Measurements from ENCODE around the gene ZFPL1. TPM values are rescaled to one million over a fixed set of nuclear protein-coding genes. Genes with fewer than 3 reads are reported as not detected.

ZFPL1 gene
- total RNA-seq, 1 donor from 2014 or later: 36.6 TPM

DNA sequence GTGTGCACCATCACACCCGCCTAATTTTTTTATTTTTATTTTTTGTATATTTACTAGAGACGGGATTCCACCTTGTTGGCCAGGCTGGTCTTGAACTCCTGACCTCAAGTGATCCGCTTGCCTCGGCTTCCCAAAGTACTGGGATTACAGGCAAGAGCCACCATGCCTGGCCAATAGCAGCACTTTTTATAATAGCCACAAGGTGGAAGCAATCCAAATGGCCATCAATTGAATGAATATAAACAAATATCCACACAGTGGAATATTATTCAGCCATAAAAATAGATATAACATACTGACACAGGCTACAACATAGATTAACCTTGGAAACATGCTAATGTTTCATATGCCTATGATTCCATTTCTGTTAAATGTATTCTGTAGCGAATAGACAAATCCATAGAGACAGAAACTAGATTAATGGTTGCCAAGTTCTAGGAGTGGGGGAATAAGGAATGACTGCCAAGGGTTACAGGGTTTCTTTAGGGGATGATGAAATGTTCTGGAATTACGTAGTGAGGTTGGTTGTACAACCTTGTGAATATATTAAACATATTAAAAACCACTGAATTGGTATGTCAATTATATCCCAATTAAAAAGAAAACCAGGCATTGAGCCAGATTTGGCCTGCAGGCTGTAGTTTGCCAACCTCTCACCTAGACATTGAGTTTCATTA, 16.8 kb downstream of the ZFPL1 start:
- peaks cover 13% of the 10 kb centered on the region for H3K4me1 Mint-ChIP-seq
- POLR2A ChIA-PET: interaction anchor here (0.6 to 2.6 kb wide), 5 partner anchors 10 to 706 kb away, joined by 3 to 8 read pairs (median 4); partner anchors contain the start of gene TM7SF2

DNA sequence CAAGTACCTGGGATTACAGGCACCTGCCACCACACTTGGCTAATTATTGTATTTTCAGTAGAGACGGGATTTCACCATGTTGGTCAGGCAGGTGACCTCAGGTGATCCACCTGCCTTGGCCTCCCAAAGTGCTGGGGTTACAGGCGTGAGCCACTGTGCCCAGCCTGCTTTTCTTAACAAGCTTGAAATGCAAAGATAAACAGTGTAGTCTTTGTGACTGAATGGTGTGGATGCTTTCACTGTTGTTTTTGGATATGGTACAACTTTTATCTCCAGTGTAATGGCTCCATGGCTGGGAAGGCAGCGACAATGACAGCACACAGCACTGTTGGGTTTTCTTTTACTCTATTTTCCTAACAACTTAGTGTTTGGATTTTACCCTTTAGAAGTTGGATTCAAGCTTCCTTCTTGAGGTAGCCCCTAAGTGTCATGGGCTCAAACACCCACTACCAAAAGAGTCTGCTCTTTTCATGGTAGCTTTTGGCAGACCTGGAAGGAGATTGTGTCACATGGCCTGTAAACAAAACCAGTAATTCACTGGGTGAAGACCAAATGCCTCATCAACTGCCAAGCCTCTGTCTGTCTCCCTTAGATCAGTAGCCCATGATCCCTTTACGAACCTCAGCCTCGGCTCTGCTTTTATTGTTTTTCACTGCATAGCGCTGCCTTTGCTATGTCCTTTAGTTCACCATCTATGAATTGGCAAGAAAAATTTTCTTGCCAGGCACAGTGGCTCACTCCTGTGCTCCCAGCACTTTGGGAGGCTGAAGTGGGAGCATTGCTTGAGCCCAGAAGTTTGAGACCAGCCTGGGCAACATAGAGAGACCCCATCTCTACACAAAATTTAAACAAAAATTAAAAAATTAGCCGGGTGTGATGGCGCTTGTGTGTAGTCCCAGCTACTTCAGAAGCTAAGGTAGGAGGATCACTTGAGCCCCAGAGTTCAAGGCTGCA, 18.4 kb downstream of the ZFPL1 start:
- H3K27ac Mint-ChIP-seq: no peak overlapping the region
- no peaks in the 10 kb centered on the region for H3K27me3 Mint-ChIP-seq
- DNase-seq: no peak
- H3K9me3 Mint-ChIP-seq: no peaks in the 10 kb centered on the region
- intact Hi-C loops (cut with micrococcal nuclease): no loop called here
- ChIA-PET POLR2A (interaction anchor here (0.6 to 2.6 kb wide), 4 partner anchors 9 to 79 kb away, joined by 3 to 8 read pairs (median 6); partner anchors contain the start of gene TM7SF2), CTCF (interaction anchor here (1.6 kb wide), 1 partner anchor 8 kb away, joined by 5 read pairs; no protein-coding TSS in a partner anchor)
- H3K4me3 Mint-ChIP-seq: no peak overlapping the region
- TF ChIP-seq, protein P1, sequence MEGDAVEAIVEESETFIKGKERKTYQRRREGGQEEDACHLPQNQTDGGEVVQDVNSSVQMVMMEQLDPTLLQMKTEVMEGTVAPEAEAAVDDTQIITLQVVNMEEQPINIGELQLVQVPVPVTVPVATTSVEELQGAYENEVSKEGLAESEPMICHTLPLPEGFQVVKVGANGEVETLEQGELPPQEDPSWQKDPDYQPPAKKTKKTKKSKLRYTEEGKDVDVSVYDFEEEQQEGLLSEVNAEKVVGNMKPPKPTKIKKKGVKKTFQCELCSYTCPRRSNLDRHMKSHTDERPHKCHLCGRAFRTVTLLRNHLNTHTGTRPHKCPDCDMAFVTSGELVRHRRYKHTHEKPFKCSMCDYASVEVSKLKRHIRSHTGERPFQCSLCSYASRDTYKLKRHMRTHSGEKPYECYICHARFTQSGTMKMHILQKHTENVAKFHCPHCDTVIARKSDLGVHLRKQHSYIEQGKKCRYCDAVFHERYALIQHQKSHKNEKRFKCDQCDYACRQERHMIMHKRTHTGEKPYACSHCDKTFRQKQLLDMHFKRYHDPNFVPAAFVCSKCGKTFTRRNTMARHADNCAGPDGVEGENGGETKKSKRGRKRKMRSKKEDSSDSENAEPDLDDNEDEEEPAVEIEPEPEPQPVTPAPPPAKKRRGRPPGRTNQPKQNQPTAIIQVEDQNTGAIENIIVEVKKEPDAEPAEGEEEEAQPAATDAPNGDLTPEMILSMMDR (IDR thresholded peaks at IDR 0.05): no peak
- H3K36me3 Mint-ChIP-seq (ENCODE audit: low read depth): peaks cover 58% of the 10 kb centered on the region
- H3K4me1 Mint-ChIP-seq: peaks cover 2% of the 10 kb centered on the region
- ATAC-seq (ENCODE audit: low read depth): no peak

More for the DNA sequence above, 16.8 kb downstream of the ZFPL1 start:
- no peaks in the 10 kb centered on the region for H3K9me3 Mint-ChIP-seq
- no peak overlapping the region for H3K27ac Mint-ChIP-seq
- H3K27me3 Mint-ChIP-seq: no peaks in the 10 kb centered on the region
- H3K36me3 Mint-ChIP-seq (ENCODE audit: low read depth): peaks cover 45% of the 10 kb centered on the region
- CTCF ChIA-PET: interaction anchor here (1.0 to 1.7 kb wide), 3 partner anchors 10 to 21 kb away, joined by 3 to 5 read pairs (median 3); partner anchors contain the start of genes FAU and MRPL49
- intact Hi-C loops (cut with micrococcal nuclease): no loop called here
- H3K4me3 Mint-ChIP-seq: no peak overlapping the region
- ATAC-seq (ENCODE audit: low read depth) (no peak), DNase-seq (no peak)
- TF ChIP-seq, protein P1 (IDR thresholded peaks at IDR 0.05): no peak

DNA sequence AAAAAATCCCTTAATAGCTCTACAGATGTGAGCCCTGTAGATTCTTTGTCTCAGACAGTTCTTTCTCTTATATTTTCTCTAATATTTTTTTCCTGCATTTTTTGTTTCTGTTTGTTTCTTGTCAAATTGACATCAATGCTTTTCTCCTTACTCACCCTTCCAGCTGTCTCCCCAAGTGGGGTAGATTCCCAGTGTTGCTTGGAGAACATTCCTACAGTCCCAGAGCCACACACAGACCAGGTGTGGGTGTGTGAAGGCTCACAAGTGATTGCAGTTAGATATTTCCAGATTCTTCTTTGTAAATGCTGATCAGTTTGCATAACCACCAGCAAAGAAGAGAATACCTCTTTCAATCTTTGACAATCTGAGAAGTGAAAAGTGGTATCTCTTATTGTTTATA, 19.5 kb downstream of the ZFPL1 start:
- Mint-ChIP-seq H3K27ac (no peak overlapping the region), H3K27me3 (no peaks in the 10 kb centered on the region), H3K4me1 (peaks cover 2% of the 10 kb centered on the region), H3K4me3 (no peak overlapping the region), H3K9me3 (no peaks in the 10 kb centered on the region), H3K36me3 (ENCODE audit: low read depth) (peaks cover 58% of the 10 kb centered on the region)
- intact Hi-C loops (cut with micrococcal nuclease): no loop called here
- no peak for ATAC-seq (ENCODE audit: low read depth)
- POLR2A ChIA-PET: interaction anchor here (0.5 to 2.6 kb wide), 3 partner anchors 7 to 88 kb away, joined by 4 to 8 read pairs (median 6); partner anchors contain the start of genes TM7SF2 and ZNHIT2
- CTCF ChIA-PET: no interaction called here
- DNase-seq: no peak
- TF ChIP-seq, protein P1 (IDR thresholded peaks at IDR 0.05): no peak

DNA sequence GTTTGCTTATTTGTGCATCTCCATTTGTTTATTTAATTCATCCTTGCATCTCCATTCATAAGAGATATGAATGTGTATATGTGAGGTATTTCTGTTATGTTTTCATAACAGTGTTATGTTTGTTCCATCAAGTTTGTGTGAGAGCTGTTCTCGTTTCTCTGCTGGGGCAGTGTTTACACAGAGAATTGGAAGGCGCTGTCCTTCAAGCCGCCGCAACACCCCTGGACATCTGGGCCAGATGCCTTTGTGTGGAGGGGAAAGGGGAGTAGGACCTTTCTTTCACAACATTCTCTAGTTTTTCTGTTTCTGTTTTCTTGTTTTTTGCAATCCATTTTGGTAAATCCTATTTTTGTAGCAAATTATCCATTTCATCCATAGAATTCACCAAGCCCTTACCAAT, 20.6 kb downstream of the ZFPL1 start:
- Mint-ChIP-seq H3K36me3 (ENCODE audit: low read depth) (peaks cover 58% of the 10 kb centered on the region), H3K4me3 (no peak overlapping the region), H3K4me1 (peaks cover 2% of the 10 kb centered on the region), H3K27ac (no peak overlapping the region), H3K9me3 (no peaks in the 10 kb centered on the region), H3K27me3 (no peaks in the 10 kb centered on the region)
- no peak for ATAC-seq (ENCODE audit: low read depth)
- intact Hi-C loops (cut with micrococcal nuclease): no loop called here
- CTCF ChIA-PET: no interaction called here
- POLR2A ChIA-PET: interaction anchor here (0.6 kb wide), 1 partner anchor 13 kb away, joined by 10 read pairs; no protein-coding TSS in a partner anchor
- TF ChIP-seq, protein P1 (IDR thresholded peaks at IDR 0.05): no peak
- no peak for DNase-seq

Data from activated B cell treated with CpG ODN at 0.5 μM for 24 hours (primary cell).